Bronchial epithelial cell (primary cell): ENCODE data around the gene UBB. TPM values are rescaled to one million over a fixed set of nuclear protein-coding genes. Genes with fewer than 3 reads are reported as not detected.

ENCODE experiments used
- DNase-seq: peaks from one replicate; pipeline ENCODE4 v3.0.0-alpha.2; 2010; ENCODE audit warnings: low read depth
- FAIRE-seq: peaks from 2 replicates; lab custom pipeline; 2011; peaks lifted over from hg19 to GRCh38; lab: Jason Lieb, UNC
- H3K27me3 ChIP-seq: 2 replicates; pipeline ENCODE4 v1.5.1; 2011; ENCODE audit warnings: low read length; ENCODE audit not compliant: control insufficient read depth, insufficient read depth
- H3K36me3 ChIP-seq: 2 replicates; pipeline ENCODE4 v1.5.1; 2011; ENCODE audit warnings: low read length; ENCODE audit not compliant: control insufficient read depth, insufficient read depth
- H3K4me3 ChIP-seq: 2 replicates; pipeline ENCODE4 v1.5.1; 2011; ENCODE audit warnings: mild to moderate bottlenecking, low read depth, low read length, control low read depth
- CTCF ChIP-seq: IDR thresholded peaks from 2 replicates; pipeline ENCODE4 v1.5.1; 2011; ENCODE audit warnings: mild to moderate bottlenecking, moderate library complexity, low read length, control low read depth, inconsistent platforms; ENCODE audit not compliant: insufficient read depth, severe bottlenecking
- total RNA-seq: library from RNA; depleted of rRNA; stranded (reverse); fragments of >200 nt; gene quantifications from 2 replicates; pipeline ENCODE4 v1.2.1, GENCODE V29; 2014

Gene UBB
- total RNA-seq, 1 donor from 2014 or later = 766 TPM

GRCh38 chr17:16419074-16419928 lies 38.4 kb downstream of the UBB start:
- Histone ChIP-seq H3K36me3 (no peaks in the 10 kb centered on the region), H3K27me3 (no peaks in the 10 kb centered on the region), H3K4me3 (no peak overlapping the region)
- DNase-seq (peak; percentile 84), FAIRE-seq (no peak)
- no peak for TF ChIP-seq CTCF

- TF ChIP-seq CTCF = no peak
- Histone ChIP-seq H3K27me3 (no peaks in the 10 kb centered on the region), H3K4me3 (no peak overlapping the region), H3K36me3 (no peaks in the 10 kb centered on the region)
- no peak for FAIRE-seq
- DNase-seq = peak; percentile 53
Observed at GRCh38 chr17:16419929-16420271, 39.0 kb downstream of the UBB start.

- FAIRE-seq (no peak), DNase-seq (no peak)
- no peak for TF ChIP-seq CTCF
- Histone ChIP-seq H3K36me3 (no peaks in the 10 kb centered on the region), H3K4me3 (no peak overlapping the region), H3K27me3 (no peaks in the 10 kb centered on the region)
Observed at GRCh38 chr17:16422416-16422815, 41.5 kb downstream of the UBB start.

GRCh38 chr17:16423226-16423872 lies 42.5 kb downstream of the UBB start:
- no peak for TF ChIP-seq CTCF
- no peak for FAIRE-seq

GRCh38 chr17:16425202-16425601 lies 44.3 kb downstream of the UBB start:
- Histone ChIP-seq H3K4me3 (no peak overlapping the region), H3K27me3 (no peaks in the 10 kb centered on the region), H3K36me3 (no peaks in the 10 kb centered on the region)
- no peak for TF ChIP-seq CTCF
- DNase-seq = no peak
- no peak for FAIRE-seq

More at GRCh38 chr17:16423226-16423872, 42.5 kb downstream of the UBB start:
- Histone ChIP-seq H3K27me3 (no peaks in the 10 kb centered on the region), H3K4me3 (no peak overlapping the region), H3K36me3 (no peaks in the 10 kb centered on the region)
- no peak for DNase-seq
